PC-3 (cell line): Measurements from ENCODE around the gene SOX6. TPM values are rescaled to one million over a fixed set of nuclear protein-coding genes. Genes with fewer than 3 reads are reported as not detected.

Experiments used
- ATAC-seq: fragments of 200-7000 bp; cut with Tn5 transposase; 2 replicates; pipeline ENCODE4 v1.9.1; 2020; ENCODE audit warnings: mild to moderate bottlenecking, moderate library complexity
- BruUV-seq: library from RNA; stranded (reverse); fragments of 400-500 nt; replicated peaks from 2 replicates; lab custom pipeline; 2021; lab: Mats Ljungman, UMichigan
- CTCF ChIA-PET: fragments of 300-600 bp; sonication (Branson Sonifier 250); formaldehyde crosslinking; loops from one replicate; lab custom pipeline; 2022; ENCODE audit warnings: antibody characterized with exemption; lab: Charles Lee
- POLR2A ChIA-PET: fragments of 300-600 bp; sonication (Branson Sonifier 250); formaldehyde crosslinking; loops from one replicate; lab custom pipeline; 2022; ENCODE audit warnings: antibody characterized with exemption; ENCODE audit not compliant: unreplicated experiment; lab: Charles Lee
- DNase-seq: peaks from one replicate; pipeline ENCODE4 v3.0.0-alpha.2; 2015
- H2AFZ ChIP-seq: fragments of 300-600 bp; sonication (generic); 2 replicates; pipeline ENCODE4 v1.6.0; 2016; ENCODE audit warnings: antibody characterized with exemption, low read length
- H3F3A ChIP-seq: fragments of 300-600 bp; sonication (generic); one replicate; pipeline ENCODE4 v1.6.0; 2017; ENCODE audit warnings: antibody characterized with exemption, low read length, control low read depth, mild to moderate bottlenecking; ENCODE audit not compliant: unreplicated experiment
- H3K27ac ChIP-seq: fragments of 300-600 bp; sonication (generic); 2 replicates; pipeline ENCODE4 v1.5.1; 2016; ENCODE audit warnings: mild to moderate bottlenecking, low read length
- H3K27me3 ChIP-seq: fragments of 300-600 bp; sonication (generic); 2 replicates; pipeline ENCODE4 v1.6.1; 2016; ENCODE audit warnings: low read length, mixed read lengths
- H3K36me3 ChIP-seq: fragments of 300-600 bp; sonication (generic); 2 replicates; pipeline ENCODE4 v1.6.1; 2016; ENCODE audit warnings: low read depth, mixed run types, low read length, mixed read lengths
- H3K4me1 ChIP-seq: fragments of 300-600 bp; sonication (generic); 2 replicates; pipeline ENCODE4 v1.5.1; 2016; ENCODE audit warnings: low read length; ENCODE audit not compliant: insufficient read depth
- H3K4me2 ChIP-seq: fragments of 300-600 bp; sonication (generic); 2 replicates; pipeline ENCODE4 v1.6.0; 2016; ENCODE audit warnings: low read length
- H3K4me3 ChIP-seq: fragments of 300-600 bp; sonication (generic); 2 replicates; pipeline ENCODE4 v1.5.1; 2016; ENCODE audit warnings: mild to moderate bottlenecking, low read length, mixed read lengths
- H3K79me2 ChIP-seq: fragments of 300-600 bp; sonication (generic); 2 replicates; pipeline ENCODE4 v1.6.1; 2017; ENCODE audit warnings: low read length, mixed read lengths
- H3K9ac ChIP-seq: fragments of 300-600 bp; sonication (generic); 2 replicates; pipeline ENCODE4 v1.6.0; 2016; ENCODE audit warnings: mild to moderate bottlenecking, low read length
- H3K9me2 ChIP-seq: fragments of 300-600 bp; sonication (generic); replicated peaks from 2 replicates; pipeline ENCODE4 v1.6.1; 2016; ENCODE audit warnings: mixed run types, low read length, mixed read lengths
- H3K9me3 ChIP-seq: fragments of 300-600 bp; sonication (generic); 2 replicates; pipeline ENCODE4 v1.6.1; 2016; ENCODE audit warnings: low read length, mixed read lengths
- H4K20me1 ChIP-seq: fragments of 300-600 bp; sonication (generic); 2 replicates; pipeline ENCODE4 v1.6.1; 2016; ENCODE audit warnings: low read length, mixed read lengths
- EZH2 ChIP-seq: fragments of 300-600 bp; sonication (generic); IDR thresholded peaks from one replicate; pipeline ENCODE4 v1.6.1; 2017; ENCODE audit warnings: antibody characterized with exemption, mild to moderate bottlenecking, low read length; ENCODE audit not compliant: unreplicated experiment
- EZH2phosphoT487 ChIP-seq: fragments of 300-600 bp; sonication (generic); IDR thresholded peaks from 2 replicates; pipeline ENCODE4 v1.6.1; 2018; ENCODE audit warnings: mild to moderate bottlenecking, antibody characterized with exemption, low read length, borderline replicate concordance
- intact Hi-C: fragments of 100-400 bp; cut with micrococcal nuclease; formaldehyde crosslinking; loops from 2 replicates; pipeline ENCODE4 v1.9.0; 2023
- total RNA-seq: library from RNA; depleted of rRNA; stranded (reverse); fragments of >200 nt; gene quantifications from 2 replicates; pipeline ENCODE4 v1.2.3, GENCODE V29; 2014
- TF ChIP-seq, protein P1 (sequence below): fragments of 300-600 bp; sonication (generic); conservative IDR thresholded peaks from 2 replicates; pipeline ENCODE4 v1.5.1; 2017; ENCODE audit warnings: antibody characterized with exemption, low read depth, mild to moderate bottlenecking, low read length

Gene SOX6
- total RNA-seq, 1 experiment from 2014 or later: not detected

DNA sequence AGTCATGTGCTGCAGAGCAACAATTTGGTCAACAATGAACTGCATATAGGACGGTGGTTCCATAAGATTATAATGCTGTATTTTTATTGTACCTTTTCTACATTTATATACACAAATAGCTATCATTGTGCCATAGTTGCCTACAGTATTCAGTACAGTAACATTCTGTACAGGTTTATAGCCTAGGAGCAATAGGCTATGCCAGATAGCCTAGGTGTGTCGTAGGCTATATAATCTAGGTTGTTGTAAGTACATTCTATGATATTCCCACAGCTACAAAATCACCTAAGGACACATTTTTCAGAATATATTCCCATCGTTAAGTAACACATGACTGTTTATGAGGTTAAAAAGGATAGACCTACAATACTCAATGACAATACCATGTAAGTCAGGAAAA lies 423.9 kb downstream of the SOX6 start:
- TF ChIP-seq, protein P1, sequence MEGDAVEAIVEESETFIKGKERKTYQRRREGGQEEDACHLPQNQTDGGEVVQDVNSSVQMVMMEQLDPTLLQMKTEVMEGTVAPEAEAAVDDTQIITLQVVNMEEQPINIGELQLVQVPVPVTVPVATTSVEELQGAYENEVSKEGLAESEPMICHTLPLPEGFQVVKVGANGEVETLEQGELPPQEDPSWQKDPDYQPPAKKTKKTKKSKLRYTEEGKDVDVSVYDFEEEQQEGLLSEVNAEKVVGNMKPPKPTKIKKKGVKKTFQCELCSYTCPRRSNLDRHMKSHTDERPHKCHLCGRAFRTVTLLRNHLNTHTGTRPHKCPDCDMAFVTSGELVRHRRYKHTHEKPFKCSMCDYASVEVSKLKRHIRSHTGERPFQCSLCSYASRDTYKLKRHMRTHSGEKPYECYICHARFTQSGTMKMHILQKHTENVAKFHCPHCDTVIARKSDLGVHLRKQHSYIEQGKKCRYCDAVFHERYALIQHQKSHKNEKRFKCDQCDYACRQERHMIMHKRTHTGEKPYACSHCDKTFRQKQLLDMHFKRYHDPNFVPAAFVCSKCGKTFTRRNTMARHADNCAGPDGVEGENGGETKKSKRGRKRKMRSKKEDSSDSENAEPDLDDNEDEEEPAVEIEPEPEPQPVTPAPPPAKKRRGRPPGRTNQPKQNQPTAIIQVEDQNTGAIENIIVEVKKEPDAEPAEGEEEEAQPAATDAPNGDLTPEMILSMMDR: no peak
- BruUV-seq: no TSS peak
- Histone ChIP-seq H2AFZ (no peak overlapping the region), H4K20me1 (no peaks in the 10 kb centered on the region), H3K4me3 (no peak overlapping the region), H3K27me3 (no peaks in the 10 kb centered on the region), H3K36me3 (no peaks in the 10 kb centered on the region), H3K9ac (no peak overlapping the region), H3K79me2 (no peaks in the 10 kb centered on the region), H3K4me2 (no peak overlapping the region), H3K9me2 (no peaks in the 10 kb centered on the region), H3K9me3 (no peaks in the 10 kb centered on the region), H3F3A (no peaks in the 10 kb centered on the region), H3K4me1 (no peaks in the 10 kb centered on the region), H3K27ac (no peak overlapping the region)
- ATAC-seq (no peak), DNase-seq (no peak)
- intact Hi-C loops: no loop called here
- ChIA-PET CTCF (no interaction called here), POLR2A (no interaction called here)

DNA sequence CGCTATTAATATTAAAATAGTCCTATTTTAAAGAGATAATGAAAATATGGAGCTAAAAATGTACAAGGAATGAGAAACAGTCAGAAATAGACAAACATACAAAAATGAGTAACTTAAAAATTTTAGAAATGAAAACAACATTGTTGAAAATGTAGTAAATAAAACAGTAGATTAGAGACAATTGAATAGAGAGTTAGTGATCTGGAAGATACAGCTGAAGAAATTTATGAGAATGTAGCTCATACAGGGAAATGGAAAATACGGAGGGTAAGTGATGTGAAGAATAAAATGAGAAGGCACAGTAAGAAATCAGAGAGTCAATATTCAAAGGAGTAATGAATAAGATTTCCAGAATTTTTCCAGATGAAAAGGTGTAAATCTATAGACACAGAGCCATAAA lies 424.8 kb downstream of the SOX6 start:
- ATAC-seq (no peak), DNase-seq (no peak)
- H3F3A ChIP-seq: no peaks in the 10 kb centered on the region
- POLR2A ChIA-PET: no interaction called here
- no peaks in the 10 kb centered on the region for H3K9me3 ChIP-seq
- TF ChIP-seq EZH2: no peak
- TF ChIP-seq, protein P1: no peak
- TF ChIP-seq EZH2phosphoT487: no peak
- no peaks in the 10 kb centered on the region for H3K9me2 ChIP-seq
- no peaks in the 10 kb centered on the region for H3K27me3 ChIP-seq
- no peaks in the 10 kb centered on the region for H3K36me3 ChIP-seq
- BruUV-seq: no TSS peak
- no peaks in the 10 kb centered on the region for H3K4me1 ChIP-seq
- H3K4me2 ChIP-seq: no peak overlapping the region
- no peak overlapping the region for H3K27ac ChIP-seq
- H3K9ac ChIP-seq: no peak overlapping the region
- CTCF ChIA-PET: no interaction called here
- H2AFZ ChIP-seq: no peak overlapping the region
- H3K79me2 ChIP-seq: no peaks in the 10 kb centered on the region
- H3K4me3 ChIP-seq: no peak overlapping the region
- no peaks in the 10 kb centered on the region for H4K20me1 ChIP-seq
- intact Hi-C loops: no loop called here

DNA sequence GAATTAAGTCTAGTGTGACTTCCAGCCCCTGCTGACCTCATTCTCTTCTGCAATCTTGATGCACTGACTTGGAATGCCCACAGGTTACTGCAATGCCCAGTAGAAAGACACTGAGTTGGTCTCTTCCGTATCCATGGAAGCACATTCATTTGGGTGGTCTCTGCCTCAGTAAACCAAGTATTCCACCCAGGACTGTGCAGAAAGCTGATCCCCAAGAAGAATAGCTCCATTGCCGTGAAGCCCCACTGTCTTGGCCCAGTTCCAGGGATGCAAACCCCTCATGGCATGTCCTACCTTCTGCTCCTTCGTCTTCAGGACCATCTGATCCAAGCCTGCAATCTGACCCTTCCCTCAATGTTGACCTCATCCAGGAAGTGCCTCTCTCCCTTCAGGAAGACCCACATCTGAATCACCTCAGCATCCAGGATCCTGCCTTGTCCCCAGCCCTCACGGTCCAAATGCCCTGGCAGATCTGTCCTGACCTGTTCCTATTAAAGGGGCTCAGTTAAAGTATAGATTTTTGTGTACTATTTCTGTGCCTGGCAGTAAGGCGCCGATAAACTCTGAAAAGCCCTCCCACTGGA lies 425.8 kb downstream of the SOX6 start:
- POLR2A ChIA-PET: no interaction called here
- Histone ChIP-seq H3K9ac (no peak overlapping the region), H3K9me2 (no peaks in the 10 kb centered on the region), H3K4me1 (no peaks in the 10 kb centered on the region), H3K27ac (no peak overlapping the region), H3K79me2 (no peaks in the 10 kb centered on the region), H4K20me1 (no peaks in the 10 kb centered on the region), H3K27me3 (no peaks in the 10 kb centered on the region), H3K4me2 (no peak overlapping the region), H2AFZ (no peak overlapping the region), H3K36me3 (no peaks in the 10 kb centered on the region), H3K9me3 (no peaks in the 10 kb centered on the region), H3F3A (no peaks in the 10 kb centered on the region), H3K4me3 (no peak overlapping the region)
- CTCF ChIA-PET: no interaction called here
- DNase-seq (no peak), ATAC-seq (no peak)
- TF ChIP-seq EZH2 (no peak), EZH2phosphoT487 (no peak)
- TF ChIP-seq, protein P1: no peak
- intact Hi-C loops: no loop called here
- no TSS peak for BruUV-seq
